Keratinocyte (primary cell): ENCODE measurements around the gene PDE11A.

Experiments
- CTCF ChIP-seq, 3 experiments: IDR thresholded peaks in 1 of 3; conservative IDR thresholded peaks in 1 of 3; optimal IDR thresholded peaks in 1 of 3; 2 replicates in 2 of 3; 3 replicates in 1 of 3; pipeline versions ENCODE3 to v1.5.1; 2011; ENCODE audit warnings: low read length in 3 of 3, mild to moderate bottlenecking in 3 of 3, moderate library complexity in 2 of 3, control low read depth in 1 of 3, inconsistent platforms in 1 of 3; ENCODE audit not compliant: insufficient read depth in 2 of 3; ENCODE audit errors: extremely low read depth in 1 of 3
- EZH2 ChIP-seq: IDR thresholded peaks from one replicate; pipeline ENCODE4 v1.6.1; 2012; ENCODE audit warnings: inconsistent platforms, mild to moderate bottlenecking, low read length, moderate library complexity

GRCh38 chr2:177828557-177828956 is 244.0 kb downstream of the PDE11A start:
- no peak for TF ChIP-seq EZH2
- no peak for TF ChIP-seq CTCF (optimal IDR thresholded peaks at IDR 0.05 in 1 of 3, IDR thresholded peaks at IDR 0.05 in 1 of 3, conservative IDR thresholded peaks at IDR 0.05 in 1 of 3; ENCODE audit: extremely low read depth in 1 of 3, insufficient read depth in 2 of 3, low read length in 3 of 3)
